Activated T-cell treated with anti-CD3 and anti-CD28 coated beads, Interleukin-2, amount 50 U/mL, for 1 hour (primary cell): ENCODE measurements around the gene GEMIN7.
A peak's percentile ranks its signal among the peaks of the same experiment; 100 is the strongest.
"Not testable (repeated sequence)": the region's sequence is repeated elsewhere in the genome, so short reads cannot be mapped to it uniquely, and the experiment has no call there.

ENCODE experiments used
- DNase-seq: peaks from one replicate; pipeline ENCODE4 v3.0.0-alpha.2; 2020

The GEMIN7 gene

DNA sequence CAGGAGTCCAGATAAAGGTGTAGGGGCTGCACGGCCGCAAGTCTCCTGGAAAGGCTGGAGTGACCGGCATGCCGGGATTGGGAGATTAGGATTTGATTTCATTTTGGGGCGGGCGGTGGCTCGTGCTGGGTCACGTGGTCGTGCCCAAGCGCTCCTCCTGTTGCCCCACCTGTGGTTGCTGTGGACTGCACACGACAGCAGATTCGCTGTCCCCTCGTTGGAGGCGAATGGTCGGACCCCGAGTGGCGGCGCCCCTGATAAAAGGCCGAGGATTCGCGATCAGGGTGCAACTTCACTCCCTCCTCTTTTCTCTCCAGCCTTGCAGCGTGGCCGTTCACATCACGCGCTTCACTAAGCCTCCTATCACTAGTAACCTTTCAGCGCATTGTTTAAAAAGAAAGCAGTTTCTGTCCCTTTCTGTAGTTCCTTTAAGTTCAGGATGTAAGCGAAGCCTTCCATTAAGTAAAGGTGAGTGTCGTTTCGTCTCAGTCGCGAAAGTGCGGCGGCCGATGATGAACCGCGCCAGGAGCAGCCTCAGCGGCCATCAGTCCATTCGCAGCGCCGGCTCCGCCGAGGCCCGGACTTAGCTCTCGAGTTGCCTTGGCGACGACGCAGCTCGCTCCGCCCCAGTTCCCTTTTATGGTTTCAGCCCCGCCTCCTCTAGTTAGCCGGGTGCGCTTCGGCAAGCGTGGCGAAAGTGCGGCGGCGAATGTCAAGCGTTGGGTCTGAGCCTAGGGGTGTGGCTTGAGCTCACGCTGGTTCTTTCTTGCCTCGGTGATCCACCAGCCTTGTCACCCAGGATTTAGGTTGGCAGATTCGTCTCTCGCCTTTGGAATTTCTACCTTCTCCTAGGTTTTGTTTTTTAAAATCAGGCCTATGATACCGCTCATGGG is 12.2 kb downstream of the GEMIN7 start:
- DNase-seq = peak; percentile 98

DNA sequence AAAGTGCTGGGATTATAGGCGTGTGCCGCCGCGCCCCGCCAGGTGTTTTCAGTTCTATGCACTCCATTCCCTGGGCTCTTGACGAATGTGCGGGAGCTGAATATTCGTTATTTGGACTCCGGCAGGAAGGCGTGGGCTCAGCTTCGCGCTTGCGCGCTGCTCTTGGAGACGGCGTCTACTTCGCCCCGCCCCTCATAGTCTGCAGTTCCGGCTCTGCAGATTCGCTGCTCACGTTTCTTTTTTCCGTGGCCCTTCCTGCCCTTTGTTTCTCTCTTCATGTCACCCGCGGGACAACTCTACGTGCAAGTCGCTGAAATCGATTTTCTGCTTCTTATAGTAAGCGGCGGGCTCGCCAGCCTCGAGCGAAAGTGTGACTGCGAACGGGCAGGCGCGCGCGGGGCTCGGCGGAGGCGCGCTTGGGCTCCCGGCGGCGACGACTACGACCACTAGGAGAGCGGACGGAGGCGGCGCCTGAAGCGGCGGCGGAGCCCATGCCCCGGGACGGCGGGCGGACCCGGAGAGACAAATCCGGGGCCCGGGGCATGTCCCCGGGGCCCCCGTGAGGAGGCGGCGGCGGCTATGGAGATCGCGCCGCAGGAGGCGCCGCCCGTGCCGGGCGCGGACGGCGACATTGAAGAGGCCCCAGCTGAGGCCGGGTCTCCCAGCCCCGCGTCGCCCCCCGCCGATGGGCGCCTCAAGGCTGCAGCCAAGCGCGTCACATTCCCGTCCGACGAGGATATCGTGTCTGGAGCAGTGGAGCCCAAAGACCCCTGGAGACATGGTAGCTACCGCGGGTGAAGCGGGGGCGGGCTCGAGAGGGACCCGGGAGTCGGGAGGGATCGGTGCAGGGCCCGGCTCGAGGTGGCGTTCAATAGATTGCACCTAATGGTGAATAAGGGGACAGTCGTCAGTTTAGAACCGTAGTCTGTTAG is 14.0 kb downstream of the GEMIN7 start, which contains the start of gene PPP1R37:
TSS of gene PPP1R37 (plus strand) at position 433 of the 932 bp plus-strand sequence. CDS start at position 580, 147 bp downstream.
- DNase-seq = peak; percentile 89

DNA sequence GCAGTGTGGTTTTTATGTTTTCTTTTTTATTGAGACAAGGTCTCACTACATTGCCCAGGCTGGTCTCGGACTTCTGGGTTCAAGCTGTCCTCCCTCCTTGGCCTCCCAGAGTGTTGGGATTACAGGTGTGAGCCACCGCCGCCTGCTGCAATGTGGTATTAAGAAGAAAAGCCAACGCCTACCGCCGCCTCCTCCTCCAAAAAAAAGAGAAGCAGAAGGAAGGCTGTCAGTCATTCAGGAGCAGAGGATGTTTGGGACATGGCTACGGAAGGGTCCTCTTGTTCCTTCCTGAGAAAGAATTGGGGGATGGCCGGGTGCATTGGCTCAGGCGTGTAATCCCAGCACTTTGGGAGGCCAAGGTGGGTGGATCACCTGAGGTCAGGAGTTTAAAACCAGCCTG is 15.1 kb downstream of the GEMIN7 start:
- no peak for DNase-seq

DNA sequence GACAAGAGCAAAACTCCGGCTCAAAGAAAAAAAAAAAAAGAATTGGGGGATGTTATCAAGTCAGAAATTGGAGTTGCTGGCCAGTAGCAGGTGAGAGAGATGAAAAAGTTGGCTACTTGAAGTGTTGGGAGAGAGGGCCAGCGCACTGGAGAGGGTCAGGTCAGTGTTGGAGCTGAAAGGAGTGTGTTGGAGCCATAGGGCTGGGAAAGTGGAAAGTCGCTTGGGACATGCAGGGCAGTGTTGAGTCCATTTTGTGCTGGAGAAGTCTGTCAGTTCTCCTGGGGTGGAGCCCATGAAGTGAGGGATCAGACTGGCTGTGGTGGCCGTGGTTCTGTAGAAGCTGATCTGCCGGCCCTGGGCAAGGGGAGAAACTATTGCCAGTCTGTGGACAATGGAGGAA is 15.6 kb downstream of the GEMIN7 start:
- DNase-seq = no peak

DNA sequence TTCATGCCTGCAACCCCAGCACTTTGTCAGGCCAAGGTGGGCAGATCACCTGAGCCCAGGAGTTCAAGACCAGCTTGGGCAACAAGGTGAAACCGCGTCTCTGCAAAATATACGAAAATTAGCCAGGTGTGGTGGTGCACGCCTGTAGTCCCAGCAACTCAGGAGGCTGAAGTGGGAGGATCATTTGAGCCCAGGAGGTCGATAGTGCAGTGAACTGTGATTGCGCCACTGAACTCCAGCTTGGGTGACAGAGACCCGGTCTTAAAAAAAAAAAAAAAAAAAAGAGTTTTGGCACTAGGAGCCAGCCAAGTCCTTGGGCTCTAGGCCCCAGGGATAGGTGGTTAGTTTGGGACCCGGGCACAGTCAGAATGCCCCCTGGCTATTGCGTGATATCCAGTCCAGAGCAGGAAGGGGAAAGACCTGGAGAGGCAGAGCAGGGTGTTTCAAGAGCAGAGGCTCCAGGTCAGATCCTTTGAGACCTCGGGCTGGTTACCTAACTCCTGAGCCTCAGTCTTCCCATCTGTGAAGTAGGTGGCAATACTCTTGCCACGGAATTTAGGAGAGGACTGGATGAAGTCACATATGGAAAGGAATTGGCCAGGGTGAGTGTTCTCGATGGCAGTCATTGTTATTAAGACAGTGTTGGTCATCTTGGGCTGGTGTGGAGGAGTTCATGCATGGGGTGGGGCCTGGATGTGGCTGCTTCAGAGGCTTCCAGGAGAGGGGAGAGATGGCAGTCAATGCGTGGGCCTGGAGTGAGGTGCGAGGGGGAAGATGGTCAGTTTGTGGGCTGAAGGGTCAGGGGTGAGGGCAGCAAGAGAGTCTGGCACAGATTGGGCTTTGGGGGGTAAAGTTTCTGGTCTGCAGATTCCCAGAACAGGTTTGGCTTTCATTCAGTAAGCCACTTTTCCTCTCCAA is 16.7 kb downstream of the GEMIN7 start:
- no peak for DNase-seq

DNA sequence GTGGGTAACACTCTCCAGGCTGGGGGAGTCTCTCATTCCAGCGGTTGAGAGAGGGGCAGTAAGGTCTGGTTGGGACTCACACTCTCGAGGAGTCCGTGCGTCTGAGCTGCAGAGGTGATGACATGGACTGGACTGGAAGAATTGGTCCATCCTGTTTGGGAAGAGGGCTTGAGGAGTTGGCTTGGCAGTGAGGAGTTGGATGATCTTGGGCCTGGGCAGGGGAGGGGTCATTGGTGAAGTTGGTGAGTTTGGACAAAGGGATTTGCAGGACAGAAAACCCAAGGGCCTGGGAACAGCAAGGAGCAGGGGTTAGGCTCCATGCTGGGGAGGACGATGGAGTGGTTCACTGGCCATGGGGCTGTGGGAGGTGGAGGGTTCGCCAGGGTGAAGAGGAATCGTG is 17.6 kb downstream of the GEMIN7 start:
- no peak for DNase-seq

DNA sequence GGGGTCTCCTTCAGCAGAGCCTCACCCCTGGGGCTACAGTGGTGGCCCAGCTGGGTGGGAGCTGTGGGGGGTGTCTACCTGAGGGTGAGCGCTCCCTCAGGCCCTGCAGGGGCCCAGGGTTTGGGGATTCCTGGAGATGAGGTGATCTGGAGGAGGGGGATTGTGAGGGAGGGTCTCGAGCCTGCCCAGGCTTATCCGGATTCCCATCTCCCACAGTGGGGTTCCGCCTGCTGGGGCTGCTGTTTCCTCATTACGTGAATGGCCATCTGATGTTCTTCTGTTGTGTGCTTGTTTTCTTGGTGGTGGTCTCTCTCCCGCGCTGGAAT is 18.4 kb downstream of the GEMIN7 start:
- no peak for DNase-seq

DNA sequence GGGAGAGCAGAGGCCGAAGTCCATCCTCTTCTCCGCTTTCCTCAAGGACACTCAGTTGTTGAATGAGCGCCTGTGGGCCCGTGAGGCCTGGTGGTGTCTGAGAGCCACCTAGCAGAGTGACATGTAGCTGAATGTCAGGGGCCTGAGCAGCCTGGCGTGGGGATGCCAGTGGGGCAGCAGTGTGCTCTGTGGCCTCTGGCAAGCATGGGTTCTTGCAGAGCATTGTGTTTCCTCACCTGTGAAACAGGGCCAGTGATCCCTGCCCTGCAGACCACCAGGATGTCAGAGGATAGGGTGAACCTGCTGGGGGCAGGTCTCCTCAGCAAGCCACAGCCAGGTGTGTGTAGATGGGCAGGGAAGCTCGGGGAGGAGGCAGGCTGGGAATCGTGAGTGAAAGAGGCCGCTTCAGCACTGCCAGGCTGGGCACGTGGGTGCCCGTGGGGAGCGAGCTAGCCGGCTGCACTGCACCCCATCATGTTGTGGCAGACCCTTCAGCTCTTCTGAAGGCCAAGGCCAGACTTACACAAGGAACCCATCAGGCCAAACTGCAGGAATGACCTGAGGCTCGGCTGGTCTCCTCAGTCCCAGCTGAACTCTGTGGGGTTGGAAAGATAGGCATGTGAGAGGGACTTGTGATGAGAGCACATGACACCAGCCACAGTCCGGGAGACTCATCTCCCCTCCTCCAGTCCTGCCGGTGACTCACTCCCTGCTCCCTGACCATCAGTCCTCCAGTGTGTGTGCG is 18.9 kb downstream of the GEMIN7 start:
- DNase-seq = no peak

DNA sequence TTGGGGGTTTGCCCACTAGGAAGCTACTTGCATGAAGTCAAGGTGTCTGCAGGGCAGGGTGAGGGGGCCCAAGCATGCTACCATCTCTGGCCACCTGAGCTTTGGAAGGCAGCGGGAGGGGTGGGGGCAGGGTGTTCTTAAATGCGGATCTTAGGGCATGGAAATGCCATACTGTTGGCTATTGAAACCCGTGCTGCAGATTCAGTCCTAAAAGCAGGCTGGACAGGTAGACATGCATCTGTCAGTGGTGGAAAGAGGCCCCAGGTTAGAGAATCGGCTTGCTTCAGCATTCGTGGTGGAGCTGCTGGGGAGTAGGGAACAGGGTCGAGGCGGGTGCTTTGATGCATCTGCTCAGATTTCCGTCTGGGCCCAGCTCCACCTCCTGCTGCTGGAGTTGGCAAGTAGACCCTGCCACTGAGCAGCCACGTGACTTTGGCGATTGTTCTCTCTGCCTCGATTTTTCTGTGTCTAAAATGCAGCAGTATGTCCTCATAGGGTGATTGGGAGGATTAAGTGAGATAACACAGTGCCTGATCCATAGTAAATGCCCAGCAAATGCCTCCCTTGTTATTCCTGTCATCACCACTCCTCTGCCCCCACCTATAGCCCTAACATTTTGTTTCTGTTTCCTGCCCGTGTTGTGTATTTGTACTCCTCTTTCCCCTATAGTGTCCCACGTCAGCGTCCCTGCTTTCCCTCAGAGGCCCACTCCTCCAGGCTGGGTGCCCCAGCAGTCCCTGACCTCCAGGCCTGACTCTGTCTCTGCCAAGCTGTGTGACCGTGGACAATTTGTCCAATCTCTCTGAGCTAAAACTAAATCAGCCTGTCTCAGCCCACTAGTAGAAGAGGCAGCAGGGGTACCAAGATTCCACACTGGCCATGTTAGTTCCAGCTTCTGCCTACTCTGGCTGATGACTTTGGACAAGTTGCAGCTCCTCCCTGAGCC is 19.7 kb downstream of the GEMIN7 start:
- no peak for DNase-seq

DNA sequence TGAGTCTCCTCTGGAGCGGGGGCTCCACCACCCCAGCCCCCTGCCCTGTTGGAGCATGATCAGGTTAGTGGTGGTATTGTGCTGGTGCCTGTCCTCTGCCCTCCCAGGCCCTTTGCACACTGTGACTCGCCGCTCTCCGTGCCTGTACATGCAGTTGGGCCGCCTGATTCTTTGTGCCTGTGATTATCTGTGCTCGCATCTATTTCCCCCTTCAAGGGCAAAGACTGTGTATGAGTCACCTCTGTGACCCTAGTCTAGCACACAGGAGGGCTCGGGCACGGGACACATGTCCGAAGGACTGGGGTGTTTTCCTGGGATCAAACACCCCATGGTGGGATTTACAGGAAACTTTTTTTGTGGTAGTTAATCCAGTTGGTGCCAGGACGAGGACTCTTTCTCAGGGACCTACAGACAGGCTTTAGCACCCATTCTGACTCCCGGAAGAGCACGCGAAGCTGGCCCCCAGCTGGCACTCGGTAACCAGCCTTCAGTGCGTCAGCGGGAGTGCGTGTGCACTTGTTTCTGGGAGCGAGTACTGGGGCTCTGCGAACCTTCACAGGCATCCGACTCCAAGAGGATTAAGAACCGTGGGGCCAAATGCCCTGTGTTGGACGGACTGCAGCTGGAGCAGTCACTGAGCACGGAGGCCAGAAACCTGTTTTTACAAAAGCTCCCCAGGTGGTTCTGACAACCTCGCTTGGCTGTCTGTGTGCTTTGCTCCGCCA is 20.6 kb downstream of the GEMIN7 start:
- no peak for DNase-seq

DNA sequence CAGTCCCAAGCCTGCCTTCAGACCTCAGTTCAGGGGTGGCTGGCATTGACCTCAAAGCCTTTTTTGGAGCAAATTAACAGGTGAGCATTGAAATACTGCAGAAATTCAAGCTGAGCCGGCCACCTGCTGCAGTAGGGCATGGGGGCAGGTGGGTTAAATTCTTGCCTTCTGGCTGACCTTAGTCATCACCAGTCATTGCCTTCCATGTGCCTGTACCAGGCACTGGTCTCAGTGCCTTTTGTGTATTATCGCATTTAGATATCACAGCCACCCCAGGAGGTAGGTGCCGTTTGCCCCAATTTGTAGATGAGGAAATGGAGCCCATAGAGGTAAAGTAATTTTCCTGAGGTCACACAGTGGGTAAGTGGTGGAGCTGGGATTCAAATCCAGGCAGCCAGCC is 21.1 kb downstream of the GEMIN7 start:
- DNase-seq = no peak

DNA sequence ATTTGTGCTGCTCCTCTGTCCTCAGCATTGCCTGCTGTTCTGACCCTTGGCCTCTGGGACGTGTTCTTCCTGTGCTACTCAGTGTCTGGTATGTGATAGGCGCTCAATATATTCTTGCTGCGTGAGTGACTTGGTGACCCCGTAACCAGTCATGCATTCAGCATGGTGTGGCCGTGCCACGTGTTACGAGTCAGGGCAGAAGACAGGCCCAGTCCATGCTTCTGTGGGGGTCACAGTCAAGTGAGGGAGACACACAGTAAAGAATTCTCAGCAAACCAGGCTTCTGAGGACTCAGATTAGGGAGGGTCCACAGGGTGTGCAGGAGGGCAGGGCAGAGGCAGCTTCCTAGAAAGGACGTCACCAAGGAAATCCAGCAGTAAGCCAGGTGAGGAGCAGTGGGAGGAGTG is 21.8 kb downstream of the GEMIN7 start:
- DNase-seq = no peak

DNA sequence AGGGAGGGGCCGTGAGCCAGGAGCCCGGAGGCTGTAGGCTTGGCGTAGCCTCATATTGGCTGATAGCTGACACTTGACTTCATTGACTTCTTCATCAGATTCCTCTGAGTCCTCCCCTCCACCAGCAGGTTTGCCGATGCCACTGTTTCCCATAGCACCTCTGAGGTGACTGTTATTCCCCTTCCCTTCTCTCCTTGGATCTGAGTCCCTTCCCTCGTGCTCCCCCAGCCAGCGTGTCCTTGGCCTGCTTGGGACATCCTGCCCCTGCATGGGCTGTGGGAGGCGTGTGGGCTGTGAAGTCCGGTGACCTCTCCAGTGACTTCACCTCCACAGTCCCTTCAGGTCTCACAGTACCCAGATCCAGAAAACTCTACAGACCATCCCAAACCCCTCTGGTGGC is 22.7 kb downstream of the GEMIN7 start:
- no peak for DNase-seq

DNA sequence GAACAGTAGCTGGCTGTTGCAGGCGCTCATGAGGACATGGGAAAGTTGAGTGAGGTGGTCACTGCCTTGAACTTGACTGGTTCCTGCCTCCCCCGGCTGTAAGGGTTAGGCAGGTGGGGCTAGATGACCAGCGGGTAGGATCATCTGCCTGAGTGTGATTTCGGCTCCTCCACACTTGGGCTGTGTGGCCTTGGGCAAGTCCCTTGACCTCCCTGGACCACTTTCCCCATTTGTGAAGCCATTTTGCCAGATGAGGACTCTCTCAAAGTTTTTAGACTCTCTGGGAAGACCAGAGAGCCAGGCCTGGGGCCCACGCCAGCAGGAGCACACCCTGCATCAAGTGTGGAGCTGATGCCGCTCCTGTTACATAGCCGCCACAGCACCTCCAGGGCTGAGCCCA is 23.4 kb downstream of the GEMIN7 start:
- DNase-seq = no peak

DNA sequence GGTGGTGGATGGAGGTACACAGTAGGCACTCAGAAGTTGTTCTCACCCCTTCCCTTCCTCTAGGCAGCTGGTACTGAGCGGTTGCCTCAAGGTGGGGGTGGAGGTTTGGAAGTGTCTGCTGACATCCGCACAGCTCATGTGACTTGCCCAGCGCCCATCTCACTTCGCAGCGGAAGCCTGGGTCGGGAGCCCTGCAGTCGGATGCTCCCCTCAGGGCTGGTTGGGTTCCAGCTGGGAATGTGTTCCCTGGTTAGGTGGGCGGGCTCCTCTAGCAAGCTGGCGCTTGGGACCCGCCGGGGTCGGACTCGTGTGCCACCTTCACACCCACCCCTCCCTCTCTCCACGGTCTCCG is 24.1 kb downstream of the GEMIN7 start:
- DNase-seq = peak; percentile 49

DNA sequence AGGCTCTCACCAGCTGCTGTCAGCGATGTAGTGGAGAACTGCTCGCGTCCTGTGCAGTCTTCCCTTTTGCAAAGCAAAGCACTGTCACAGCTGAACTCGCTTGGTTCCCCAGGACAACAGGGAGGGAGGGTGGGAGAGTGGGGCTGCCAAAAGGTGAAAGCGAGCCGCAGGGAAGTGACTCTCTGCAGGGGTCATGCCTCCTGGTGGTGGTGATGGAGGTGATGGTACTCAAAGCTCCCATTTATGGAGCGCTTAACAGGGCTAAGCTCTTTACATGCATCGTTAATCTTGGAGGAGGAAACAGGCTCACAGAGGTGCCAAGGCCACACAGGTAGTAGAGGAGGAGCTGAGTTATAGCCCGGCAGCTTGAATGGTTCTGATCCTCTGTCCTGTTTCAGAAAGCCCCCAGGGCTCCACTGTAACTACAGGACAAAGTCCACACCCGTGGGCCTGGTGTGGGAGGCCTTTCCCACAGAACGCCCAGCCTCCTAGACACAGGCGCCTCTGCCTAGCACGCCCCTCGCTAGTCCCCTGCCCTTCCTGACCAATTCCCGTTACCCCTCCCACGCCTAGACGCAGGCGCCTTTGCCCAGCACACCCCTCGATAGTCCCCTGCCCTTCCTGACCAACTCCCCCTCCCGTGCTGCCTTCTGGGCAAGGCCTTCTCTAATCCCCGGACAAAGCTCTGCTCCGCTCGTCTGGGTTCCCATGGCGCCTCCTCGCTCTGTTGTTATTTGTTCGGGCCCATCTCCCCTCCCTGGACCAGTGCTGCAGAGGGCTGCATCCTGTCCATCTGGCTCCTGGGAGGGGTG is 24.7 kb downstream of the GEMIN7 start:
- no peak for DNase-seq

DNA sequence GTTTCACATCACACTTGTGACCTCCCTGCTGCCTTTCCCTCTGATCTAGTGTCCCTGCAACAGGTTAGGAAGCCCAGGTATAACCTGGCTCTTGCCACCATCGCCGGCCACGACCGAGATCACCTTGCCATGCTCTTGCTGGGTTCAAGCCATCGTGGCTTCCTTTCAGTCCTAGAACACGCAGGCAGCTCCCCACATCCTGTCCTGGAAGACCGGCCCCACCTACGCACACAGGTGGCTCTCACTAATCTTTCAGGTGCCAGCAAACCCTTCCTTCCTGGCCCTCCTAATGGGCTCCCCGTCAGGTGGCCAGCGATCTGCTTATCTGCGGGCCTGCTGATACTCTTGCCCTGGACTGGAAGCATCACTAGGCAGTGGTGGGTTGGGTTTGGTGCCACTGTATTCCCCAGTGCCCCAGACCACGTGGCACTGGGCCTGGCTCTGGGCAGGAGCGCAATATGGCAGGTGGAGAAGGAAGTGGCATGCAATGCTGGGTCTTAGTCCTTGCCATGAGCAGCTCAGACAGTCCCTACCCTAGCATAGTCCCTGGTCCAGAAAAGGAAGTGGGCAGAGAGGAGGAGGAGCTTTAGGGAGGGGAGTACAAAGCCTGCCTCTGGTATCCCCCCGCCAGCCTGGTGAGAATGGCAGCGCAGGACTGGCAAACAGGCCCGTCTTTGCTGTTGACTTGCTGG is 25.7 kb downstream of the GEMIN7 start:
- no peak for DNase-seq

DNA sequence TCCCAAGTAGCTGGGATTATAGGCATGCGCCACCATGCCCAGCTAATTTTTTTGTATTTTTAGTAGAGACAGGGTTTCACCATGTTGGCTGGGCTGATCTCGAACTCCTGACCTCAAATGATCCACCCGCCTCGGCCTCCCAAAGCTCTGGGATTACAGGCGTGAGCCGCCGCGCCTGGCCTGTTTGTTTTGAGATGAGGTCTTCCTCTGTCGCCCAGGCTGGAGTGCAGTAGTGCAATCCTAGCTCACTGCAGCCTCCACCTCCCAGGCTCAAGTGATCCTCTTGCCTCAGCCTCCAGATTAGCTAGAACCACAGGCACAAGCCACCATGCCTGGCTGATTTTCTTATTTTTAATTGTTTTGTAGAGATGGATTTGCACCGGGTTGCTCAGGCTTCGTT is 27.3 kb downstream of the GEMIN7 start:
- DNase-seq = not testable (repeated sequence)
